Measurements from ENCODE around the gene NTM.

GRCh38 chr11:131601586-131601985 lies 231.2 kb downstream of the NTM start:
- TF ChIP-seq POLR2AphosphoS5 (IDR thresholded peaks at IDR 0.05; ENCODE audit: borderline replicate concordance, low read depth, low read length), result no peak
- no peak for TF ChIP-seq EZH2 (IDR thresholded peaks at IDR 0.05)
- no peak for TF ChIP-seq FOXP2 (optimal IDR thresholded peaks at IDR 0.05; ENCODE audit: control extremely low read depth, extremely low read length, insufficient read depth)
